Esophagus squamous epithelium (tissue), 4 donors: ENCODE results near the gene CDC14C.

ENCODE experiments used
- POLR2A ChIP-seq, 4 donors: fragments of 450-650 bp; IDR thresholded peaks; one replicate each; pipeline ENCODE4 v1.6.1; 2017; ENCODE audit warnings: antibody characterized with exemption in 4 of 4, mild to moderate bottlenecking in 4 of 4, moderate library complexity in 3 of 4
- TF ChIP-seq, protein P1 (sequence below), 6 experiments: fragments of 450-650 bp in 4 of 6; fragments of 200-600 bp in 2 of 6; sonication (generic) in 2 of 6; IDR thresholded peaks; one replicate each; pipeline ENCODE4 v1.5.1; 2016 to 2019; ENCODE audit warnings: antibody characterized with exemption in 6 of 6, mild to moderate bottlenecking in 4 of 6, moderate library complexity in 4 of 6

DNA sequence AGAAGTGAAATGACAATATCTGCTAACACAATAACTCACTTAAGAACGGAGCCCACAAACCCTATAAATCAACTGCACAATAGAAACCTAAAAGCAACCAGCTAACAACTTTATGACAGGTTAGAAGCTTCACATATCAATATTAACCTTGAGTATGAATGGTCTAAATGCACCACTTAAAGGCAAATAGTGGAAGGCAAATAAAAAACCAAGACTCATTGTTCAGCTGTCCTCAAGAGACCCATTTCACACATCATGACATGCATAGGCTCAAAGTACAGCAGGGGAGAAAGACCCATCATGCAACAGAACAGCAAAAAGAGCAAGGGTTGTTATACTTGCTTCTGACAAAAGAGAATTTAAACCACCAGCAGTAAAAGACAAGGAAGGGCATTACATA lies 46.8 kb downstream of the CDC14C start:
- TF ChIP-seq, protein P1, sequence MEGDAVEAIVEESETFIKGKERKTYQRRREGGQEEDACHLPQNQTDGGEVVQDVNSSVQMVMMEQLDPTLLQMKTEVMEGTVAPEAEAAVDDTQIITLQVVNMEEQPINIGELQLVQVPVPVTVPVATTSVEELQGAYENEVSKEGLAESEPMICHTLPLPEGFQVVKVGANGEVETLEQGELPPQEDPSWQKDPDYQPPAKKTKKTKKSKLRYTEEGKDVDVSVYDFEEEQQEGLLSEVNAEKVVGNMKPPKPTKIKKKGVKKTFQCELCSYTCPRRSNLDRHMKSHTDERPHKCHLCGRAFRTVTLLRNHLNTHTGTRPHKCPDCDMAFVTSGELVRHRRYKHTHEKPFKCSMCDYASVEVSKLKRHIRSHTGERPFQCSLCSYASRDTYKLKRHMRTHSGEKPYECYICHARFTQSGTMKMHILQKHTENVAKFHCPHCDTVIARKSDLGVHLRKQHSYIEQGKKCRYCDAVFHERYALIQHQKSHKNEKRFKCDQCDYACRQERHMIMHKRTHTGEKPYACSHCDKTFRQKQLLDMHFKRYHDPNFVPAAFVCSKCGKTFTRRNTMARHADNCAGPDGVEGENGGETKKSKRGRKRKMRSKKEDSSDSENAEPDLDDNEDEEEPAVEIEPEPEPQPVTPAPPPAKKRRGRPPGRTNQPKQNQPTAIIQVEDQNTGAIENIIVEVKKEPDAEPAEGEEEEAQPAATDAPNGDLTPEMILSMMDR (IDR thresholded peaks at IDR 0.05) = no peak
- TF ChIP-seq POLR2A (IDR thresholded peaks at IDR 0.05) = no peak
